ENCODE results near the gene NHS.

- TF ChIP-seq CTCF (IDR thresholded peaks at IDR 0.05 in 8 of 11, conservative IDR thresholded peaks at IDR 0.05 in 3 of 11) (no peak), POLR2AphosphoS5 (IDR thresholded peaks at IDR 0.05) (no peak)
Observed at GRCh38 chrX:17376431-17377077, 1.6 kb downstream of the NHS start.
